ENCODE results near the gene TRRAP.

Gene TRRAP

GRCh38 chr7:99008921-99009530 is 130.7 kb downstream of the TRRAP start:
- no peak for DNase-seq

- DNase-seq = no peak
These were observed 131.9 kb downstream of the TRRAP start for GRCh38 chr7:99010281-99010680.

- no peak for DNase-seq
These were observed 133.0 kb downstream of the TRRAP start for GRCh38 chr7:99011341-99011705.

GRCh38 chr7:99011706-99012404 is 133.5 kb downstream of the TRRAP start:
- no peak for DNase-seq

- DNase-seq = no peak
These were observed 134.4 kb downstream of the TRRAP start for GRCh38 chr7:99012722-99013121.

- DNase-seq = no peak
These were observed 135.2 kb downstream of the TRRAP start for GRCh38 chr7:99013266-99014112.

GRCh38 chr7:99014113-99014985 is 136.0 kb downstream of the TRRAP start:
- no peak for DNase-seq

- DNase-seq = no peak
These were observed 137.9 kb downstream of the TRRAP start for GRCh38 chr7:99016196-99016595.

GRCh38 chr7:99019523-99020412 is 141.4 kb downstream of the TRRAP start:
- DNase-seq = no peak

- DNase-seq = no peak
These were observed 142.0 kb downstream of the TRRAP start for GRCh38 chr7:99020413-99020715.

- DNase-seq = peak in 1 of 4 experiments; percentile 14
These were observed 143.7 kb downstream of the TRRAP start for GRCh38 chr7:99021941-99022560.

GRCh38 chr7:99024066-99024465 is 145.7 kb downstream of the TRRAP start:
- no peak for DNase-seq

- DNase-seq = peak in 2 of 4 experiments; percentile 10 to 14
These were observed 148.9 kb downstream of the TRRAP start for GRCh38 chr7:99027241-99027640.

- no peak for DNase-seq
These were observed 149.5 kb downstream of the TRRAP start for GRCh38 chr7:99027841-99028240.

- peak; percentile 28 to 65 (median 50) for DNase-seq
These were observed 150.1 kb downstream of the TRRAP start for GRCh38 chr7:99028261-99028973.

- DNase-seq = peak in 1 of 4 experiments; percentile 11
These were observed 151.4 kb downstream of the TRRAP start for GRCh38 chr7:99029466-99030435.

- DNase-seq = no peak
These were observed 152.1 kb downstream of the TRRAP start for GRCh38 chr7:99030457-99030856.

GRCh38 chr7:99030951-99031350 is 152.6 kb downstream of the TRRAP start:
- DNase-seq = no peak

GRCh38 chr7:99031496-99031895 is 153.2 kb downstream of the TRRAP start:
- no peak for DNase-seq
